Measurements from ENCODE around the gene PDZD2. TPM values are rescaled to one million over a fixed set of nuclear protein-coding genes. Genes with fewer than 3 reads are reported as not detected.

Gene PDZD2
- total RNA-seq, 1 donor from 2014 or later = 1.1 TPM

DNA sequence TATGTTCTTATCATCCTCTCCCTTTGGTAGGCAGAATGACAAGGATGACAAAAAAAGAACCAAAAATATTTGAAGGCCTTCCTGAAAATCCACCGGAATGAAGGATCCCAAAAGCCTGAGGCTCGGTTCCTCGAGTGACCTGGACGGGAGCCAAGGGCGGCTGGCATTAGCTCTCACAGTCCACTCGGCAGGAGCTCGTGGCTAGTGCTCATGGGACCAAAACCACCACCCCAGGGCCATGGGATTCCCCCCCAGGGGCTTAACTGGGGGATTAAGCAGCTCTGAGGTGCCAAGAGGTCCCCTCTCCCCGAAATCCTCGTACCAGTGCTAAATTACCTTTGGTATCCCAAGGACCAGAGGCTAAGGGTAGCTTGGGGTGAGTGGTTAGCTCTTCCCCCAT is 586 bp upstream of the PDZD2 start:
- Histone ChIP-seq H3K27ac (no peak overlapping the region), H4K20me1 (ENCODE audit: low read depth) (no peaks in the 10 kb centered on the region), H3F3A (ENCODE audit: low read depth) (peaks cover 44% of the 10 kb centered on the region), H3K36me3 (no peaks in the 10 kb centered on the region), H3K4me2 (peak overlapping the region; percentile 100), H3K9me3 (ENCODE audit: low read depth) (no peaks in the 10 kb centered on the region), H3K27me3 (peaks cover 32% of the 10 kb centered on the region), H3K4me1 (peaks cover 11% of the 10 kb centered on the region), H2AFZ (replicated peaks) (peak overlapping the region; percentile 98), H3K79me2 (ENCODE audit: low read depth) (no peaks in the 10 kb centered on the region), H3K4me3 (peak overlapping the region; percentile 71), H3K9ac (no peak overlapping the region)
- peak overlapping the region; percentile 61 for H3K27ac Mint-ChIP-seq
- TF ChIP-seq, protein P1, sequence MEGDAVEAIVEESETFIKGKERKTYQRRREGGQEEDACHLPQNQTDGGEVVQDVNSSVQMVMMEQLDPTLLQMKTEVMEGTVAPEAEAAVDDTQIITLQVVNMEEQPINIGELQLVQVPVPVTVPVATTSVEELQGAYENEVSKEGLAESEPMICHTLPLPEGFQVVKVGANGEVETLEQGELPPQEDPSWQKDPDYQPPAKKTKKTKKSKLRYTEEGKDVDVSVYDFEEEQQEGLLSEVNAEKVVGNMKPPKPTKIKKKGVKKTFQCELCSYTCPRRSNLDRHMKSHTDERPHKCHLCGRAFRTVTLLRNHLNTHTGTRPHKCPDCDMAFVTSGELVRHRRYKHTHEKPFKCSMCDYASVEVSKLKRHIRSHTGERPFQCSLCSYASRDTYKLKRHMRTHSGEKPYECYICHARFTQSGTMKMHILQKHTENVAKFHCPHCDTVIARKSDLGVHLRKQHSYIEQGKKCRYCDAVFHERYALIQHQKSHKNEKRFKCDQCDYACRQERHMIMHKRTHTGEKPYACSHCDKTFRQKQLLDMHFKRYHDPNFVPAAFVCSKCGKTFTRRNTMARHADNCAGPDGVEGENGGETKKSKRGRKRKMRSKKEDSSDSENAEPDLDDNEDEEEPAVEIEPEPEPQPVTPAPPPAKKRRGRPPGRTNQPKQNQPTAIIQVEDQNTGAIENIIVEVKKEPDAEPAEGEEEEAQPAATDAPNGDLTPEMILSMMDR (IDR thresholded peaks at IDR 0.05) = no peak
- TF ChIP-seq EZH2phosphoT487 (IDR thresholded peaks at IDR 0.05) = no peak
- no peak for TF ChIP-seq EZH2 (IDR thresholded peaks at IDR 0.05)
- H3K4me3 Mint-ChIP-seq = peak overlapping the region; percentile 93
- H3K4me1 Mint-ChIP-seq = peaks cover 15% of the 10 kb centered on the region
- H3K9me3 Mint-ChIP-seq = no peaks in the 10 kb centered on the region
- H3K27me3 Mint-ChIP-seq (ENCODE audit: insufficient read depth, low read depth) = peaks cover 9% of the 10 kb centered on the region
- no peaks in the 10 kb centered on the region for H3K36me3 Mint-ChIP-seq
- peak; percentile 25 for DNase-seq (ENCODE audit: low spot score)

DNA sequence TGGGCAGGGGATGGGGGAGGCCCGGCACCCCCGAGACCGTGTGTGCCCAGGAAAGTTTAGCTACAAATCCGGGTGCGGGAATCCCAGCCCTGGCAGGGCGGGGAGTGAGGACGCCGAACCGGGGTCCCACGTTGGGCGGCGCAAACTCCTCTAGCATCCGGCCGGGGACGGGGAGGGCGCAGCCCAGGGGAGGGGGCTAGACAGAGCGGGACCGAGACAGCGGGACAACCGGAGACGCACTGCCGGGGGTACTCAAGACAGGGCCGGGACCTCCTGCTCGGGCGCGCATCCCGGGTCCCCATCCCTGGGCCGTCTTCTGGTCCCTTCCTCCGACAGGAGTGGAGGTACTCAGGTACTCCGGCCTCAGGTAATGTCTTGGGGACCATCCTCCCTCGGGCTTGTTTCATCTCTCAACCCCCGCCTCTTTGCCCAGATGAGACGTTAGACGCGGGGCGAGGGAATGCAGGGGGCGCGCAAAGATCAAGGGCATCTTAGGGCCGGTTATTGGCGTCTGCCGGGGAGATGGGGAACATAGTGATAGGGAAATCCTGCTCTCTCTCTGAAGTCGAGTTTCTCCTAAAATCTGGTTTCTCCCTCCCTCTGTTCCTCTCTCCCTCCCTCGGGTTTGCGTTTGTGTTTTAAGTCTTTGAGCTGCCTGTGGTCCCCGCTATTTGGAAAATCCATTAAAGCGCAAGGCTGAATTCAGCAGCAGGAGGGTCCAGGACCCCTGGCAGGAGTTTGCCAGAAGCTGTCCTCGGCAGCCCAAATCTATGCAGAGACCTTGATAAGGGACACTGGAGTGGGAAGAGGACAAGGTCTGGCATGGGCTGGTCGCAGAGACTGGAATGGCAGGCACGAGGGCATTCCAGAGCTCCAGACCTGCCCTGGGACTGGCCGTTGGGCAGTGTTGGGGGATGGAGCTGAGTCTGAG is 815 bp downstream of the PDZD2 start:
- Histone ChIP-seq H2AFZ (replicated peaks) (peak overlapping the region; percentile 98), H3K9ac (no peak overlapping the region)

DNA sequence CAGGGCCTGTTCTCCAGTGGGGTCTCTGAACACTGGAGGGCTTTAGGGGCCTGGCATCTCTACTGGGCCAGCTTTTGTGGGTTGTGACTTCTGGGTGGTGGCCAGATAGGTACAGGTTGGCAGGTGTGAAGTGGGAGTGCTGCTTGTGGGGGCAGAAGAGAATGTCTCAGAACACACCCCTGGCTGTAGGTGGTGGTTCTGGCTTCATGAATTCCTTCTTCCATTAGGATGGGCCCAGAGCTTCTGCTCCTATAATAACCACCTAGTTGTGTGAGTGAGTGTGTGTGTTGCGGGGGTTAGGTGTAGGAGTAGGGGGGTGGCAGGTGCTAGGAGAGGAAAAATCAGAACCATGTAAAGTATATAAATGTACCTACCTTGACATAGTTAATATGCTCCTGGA is 1.6 kb downstream of the PDZD2 start:
- DNase-seq (ENCODE audit: low spot score) = no peak
- Mint-ChIP-seq H3K36me3 (no peaks in the 10 kb centered on the region), H3K4me3 (no peak overlapping the region), H3K4me1 (peaks cover 13% of the 10 kb centered on the region), H3K27ac (no peak overlapping the region), H3K9me3 (no peaks in the 10 kb centered on the region), H3K27me3 (ENCODE audit: insufficient read depth, low read depth) (peaks cover 9% of the 10 kb centered on the region)
- peaks cover 32% of the 10 kb centered on the region for H3K27me3 ChIP-seq
- peaks cover 15% of the 10 kb centered on the region for H3K4me1 ChIP-seq
- H3K36me3 ChIP-seq = no peaks in the 10 kb centered on the region
- H3K9ac ChIP-seq = no peak overlapping the region
- TF ChIP-seq EZH2phosphoT487 (IDR thresholded peaks at IDR 0.05) (no peak), EZH2 (IDR thresholded peaks at IDR 0.05) (no peak)
- TF ChIP-seq, protein P1 (IDR thresholded peaks at IDR 0.05) = no peak
- H3K4me3 ChIP-seq = no peak overlapping the region
- H3K27ac ChIP-seq = no peak overlapping the region
- H4K20me1 ChIP-seq (ENCODE audit: low read depth) = no peaks in the 10 kb centered on the region
- H2AFZ ChIP-seq (replicated peaks) = no peak overlapping the region
- peak overlapping the region; percentile 100 for H3K4me2 ChIP-seq
- H3F3A ChIP-seq (ENCODE audit: low read depth) = peaks cover 41% of the 10 kb centered on the region
- H3K9me3 ChIP-seq (ENCODE audit: low read depth) = no peaks in the 10 kb centered on the region
- H3K79me2 ChIP-seq (ENCODE audit: low read depth) = no peaks in the 10 kb centered on the region

More for the DNA sequence above, 815 bp downstream of the PDZD2 start:
- peak overlapping the region; percentile 100 for H3K4me2 ChIP-seq
- H3K36me3 ChIP-seq = no peaks in the 10 kb centered on the region
- H3K4me3 ChIP-seq = peak overlapping the region; percentile 71
- peaks cover 32% of the 10 kb centered on the region for H3K27me3 ChIP-seq
- H3K79me2 ChIP-seq (ENCODE audit: low read depth) = no peaks in the 10 kb centered on the region
- no peaks in the 10 kb centered on the region for H3K9me3 ChIP-seq (ENCODE audit: low read depth)
- peak; percentile 49 for DNase-seq (ENCODE audit: low spot score)
- H3K27ac ChIP-seq = no peak overlapping the region
- H3K4me1 ChIP-seq = peaks cover 15% of the 10 kb centered on the region
- Mint-ChIP-seq H3K27ac (no peak overlapping the region), H3K9me3 (no peaks in the 10 kb centered on the region), H3K4me3 (no peak overlapping the region), H3K36me3 (no peaks in the 10 kb centered on the region), H3K27me3 (ENCODE audit: insufficient read depth, low read depth) (peaks cover 9% of the 10 kb centered on the region), H3K4me1 (peaks cover 13% of the 10 kb centered on the region)
- no peaks in the 10 kb centered on the region for H4K20me1 ChIP-seq (ENCODE audit: low read depth)
- TF ChIP-seq EZH2 (IDR thresholded peaks at IDR 0.05) = peak; percentile 48
- TF ChIP-seq EZH2phosphoT487 (IDR thresholded peaks at IDR 0.05) = no peak
- peaks cover 44% of the 10 kb centered on the region for H3F3A ChIP-seq (ENCODE audit: low read depth)

DNA sequence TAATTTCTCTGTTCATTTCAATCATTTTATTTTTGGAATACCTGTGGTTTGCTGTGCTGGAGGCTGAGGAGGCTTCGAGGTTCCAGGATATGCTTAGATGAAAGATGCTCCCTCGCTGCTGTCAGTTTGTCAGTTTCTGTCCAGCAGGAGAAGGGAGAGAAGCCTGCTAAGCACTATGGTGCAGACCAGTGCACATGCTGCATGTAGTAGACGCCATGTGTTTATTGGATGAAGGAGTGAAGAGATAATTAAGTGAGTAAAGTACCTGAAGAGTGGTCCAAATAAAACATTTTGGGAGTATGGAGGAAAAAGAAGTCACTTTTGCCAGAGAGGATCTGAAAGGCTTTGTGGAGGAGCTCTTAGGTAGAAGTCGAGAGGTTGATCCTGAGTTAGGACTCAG is 2.1 kb downstream of the PDZD2 start:
- H3K79me2 ChIP-seq (ENCODE audit: low read depth) = no peaks in the 10 kb centered on the region
- no peak overlapping the region for H3K9ac ChIP-seq
- H4K20me1 ChIP-seq (ENCODE audit: low read depth) = no peaks in the 10 kb centered on the region
- H3K9me3 Mint-ChIP-seq = no peaks in the 10 kb centered on the region
- H3K4me1 Mint-ChIP-seq = peaks cover 13% of the 10 kb centered on the region
- H3K27ac Mint-ChIP-seq = no peak overlapping the region
- H3K4me2 ChIP-seq = no peak overlapping the region
- no peak for TF ChIP-seq EZH2phosphoT487 (IDR thresholded peaks at IDR 0.05)
- TF ChIP-seq, protein P1 (IDR thresholded peaks at IDR 0.05) = no peak
- TF ChIP-seq EZH2 (IDR thresholded peaks at IDR 0.05) = no peak
- no peak for DNase-seq (ENCODE audit: low spot score)
- no peaks in the 10 kb centered on the region for H3K36me3 Mint-ChIP-seq
- H3K4me3 ChIP-seq = no peak overlapping the region
- no peaks in the 10 kb centered on the region for H3K9me3 ChIP-seq (ENCODE audit: low read depth)
- H3K27ac ChIP-seq = no peak overlapping the region
- peaks cover 36% of the 10 kb centered on the region for H3F3A ChIP-seq (ENCODE audit: low read depth)
- no peaks in the 10 kb centered on the region for H3K36me3 ChIP-seq
- H2AFZ ChIP-seq (replicated peaks) = no peak overlapping the region
- H3K27me3 Mint-ChIP-seq (ENCODE audit: insufficient read depth, low read depth) = peaks cover 9% of the 10 kb centered on the region
- H3K4me1 ChIP-seq = peaks cover 15% of the 10 kb centered on the region
- H3K4me3 Mint-ChIP-seq = no peak overlapping the region
- H3K27me3 ChIP-seq = peaks cover 32% of the 10 kb centered on the region

Measured in neural progenitor cell (in vitro differentiated cells).